SK-N-SH treated with all-trans-retinoic acid at 6 μM for 48 hours (cell line): ENCODE data around the gene UBASH3A.

Source experiments
- ATAC-seq: fragments of 200-7000 bp; cut with Tn5 transposase; 3 replicates; pipeline ENCODE4 v1.9.1; 2020; ENCODE audit warnings: mild to moderate bottlenecking, moderate library complexity
- ARNTL ChIP-seq: fragments of 450-650 bp; formaldehyde crosslinking; IDR thresholded peaks from 2 replicates; pipeline ENCODE4 v1.5.0; 2020; ENCODE audit warnings: low read depth, mild to moderate bottlenecking, moderate library complexity, borderline replicate concordance
- BACH2 ChIP-seq: fragments of 250-450 bp; sonication (Bioruptor Pico); IDR thresholded peaks from 2 replicates; pipeline ENCODE4 v1.9.0; 2021; ENCODE audit warnings: mild to moderate bottlenecking, borderline replicate concordance
- CREB5 ChIP-seq: fragments of 250-450 bp; sonication (Bioruptor Pico); IDR thresholded peaks from 2 replicates; pipeline ENCODE4 v1.5.1; 2020; ENCODE audit warnings: low read depth, mild to moderate bottlenecking, moderate library complexity
- CSDC2 ChIP-seq: fragments of 250-450 bp; sonication (Bioruptor Pico); IDR thresholded peaks from 2 replicates; pipeline ENCODE4 v1.5.0; 2020; ENCODE audit warnings: mild to moderate bottlenecking, moderate library complexity
- CSRNP3 ChIP-seq: fragments of 250-450 bp; sonication (Bioruptor Pico); IDR thresholded peaks from 2 replicates; pipeline ENCODE4 v1.5.1; 2021; ENCODE audit warnings: mild to moderate bottlenecking, moderate library complexity
- ESRRG ChIP-seq: fragments of 250-450 bp; sonication (Bioruptor Pico); IDR thresholded peaks from 2 replicates; pipeline ENCODE4 v1.6.1; 2021; ENCODE audit warnings: mild to moderate bottlenecking
- GLIS3 ChIP-seq: fragments of 250-450 bp; sonication (Bioruptor Pico); IDR thresholded peaks from 2 replicates; pipeline ENCODE4 v1.5.0; 2020; ENCODE audit warnings: mild to moderate bottlenecking, moderate library complexity
- ISL1 ChIP-seq: fragments of 250-450 bp; sonication (Bioruptor Pico); IDR thresholded peaks from 2 replicates; pipeline ENCODE4 v2.1.2; 2022; ENCODE audit warnings: mild to moderate bottlenecking, moderate library complexity
- PATZ1 ChIP-seq: fragments of 250-450 bp; sonication (Bioruptor Pico); IDR thresholded peaks from 2 replicates; pipeline ENCODE4 v1.8.0; 2020; ENCODE audit warnings: mild to moderate bottlenecking, moderate library complexity, borderline replicate concordance
- POU6F1 ChIP-seq: fragments of 250-450 bp; sonication (Bioruptor Pico); IDR thresholded peaks from 2 replicates; pipeline ENCODE4 v1.8.0; 2021; ENCODE audit warnings: low read depth, mild to moderate bottlenecking, moderate library complexity, borderline replicate concordance
- RARB ChIP-seq: fragments of 250-450 bp; sonication (Bioruptor Pico); IDR thresholded peaks from 2 replicates; pipeline ENCODE4 v1.8.0; 2021; ENCODE audit warnings: mild to moderate bottlenecking, moderate library complexity
- SNAI2 ChIP-seq: fragments of 250-450 bp; sonication (Bioruptor Pico); IDR thresholded peaks from 2 replicates; pipeline ENCODE4 v1.5.0; 2020; ENCODE audit warnings: mild to moderate bottlenecking, moderate library complexity
- TCF4 ChIP-seq: fragments of 250-450 bp; sonication (Bioruptor Pico); IDR thresholded peaks from 2 replicates; pipeline ENCODE4 v1.8.0; 2021; ENCODE audit warnings: mild to moderate bottlenecking, moderate library complexity, borderline replicate concordance
- TOX ChIP-seq: fragments of 250-450 bp; sonication (Bioruptor Pico); IDR thresholded peaks from 2 replicates; pipeline ENCODE4 v1.8.0; 2021; ENCODE audit warnings: mild to moderate bottlenecking, moderate library complexity, borderline replicate concordance
- TSHZ2 ChIP-seq: fragments of 250-450 bp; sonication (Bioruptor Pico); IDR thresholded peaks from 2 replicates; pipeline ENCODE4 v1.5.0; 2020; ENCODE audit warnings: mild to moderate bottlenecking, moderate library complexity
- ZC3H10 ChIP-seq: fragments of 250-450 bp; sonication (Bioruptor Pico); IDR thresholded peaks from 2 replicates; pipeline ENCODE4 v1.5.1; 2021; ENCODE audit warnings: mild to moderate bottlenecking, moderate library complexity
- ZFP3 ChIP-seq: fragments of 250-450 bp; sonication (Bioruptor Pico); IDR thresholded peaks from 2 replicates; pipeline ENCODE4 v1.5.0; 2020; ENCODE audit warnings: mild to moderate bottlenecking, moderate library complexity
- ZFP30 ChIP-seq: fragments of 450-650 bp; formaldehyde crosslinking; IDR thresholded peaks from 2 replicates; pipeline ENCODE4 v1.5.0; 2022; ENCODE audit warnings: mild to moderate bottlenecking, moderate library complexity
- ZNF565 ChIP-seq: fragments of 450-650 bp; formaldehyde crosslinking; conservative IDR thresholded peaks from 2 replicates; pipeline ENCODE4 v1.5.0; 2020; ENCODE audit warnings: low read depth, mild to moderate bottlenecking, moderate library complexity
- ZNF70 ChIP-seq: fragments of 450-650 bp; formaldehyde crosslinking; IDR thresholded peaks from 2 replicates; pipeline ENCODE4 v1.5.0; 2020; ENCODE audit warnings: mild to moderate bottlenecking, moderate library complexity
- ZNF8 ChIP-seq: fragments of 450-650 bp; formaldehyde crosslinking; IDR thresholded peaks from 2 replicates; pipeline ENCODE4 v1.5.0; 2020; ENCODE audit warnings: mild to moderate bottlenecking, moderate library complexity

Gene UBASH3A

GRCh38 chr21:42395302-42395701, 8.4 kb upstream of the UBASH3A start:
- TF ChIP-seq GLIS3 (CRISPR knock-in tag) (no peak), RARB (no peak), ZNF70 (no peak), ZFP3 (CRISPR knock-in tag) (no peak), ZFP30 (CRISPR knock-in tag) (no peak), TSHZ2 (no peak), CSDC2 (no peak), PATZ1 (CRISPR knock-in tag) (no peak), SNAI2 (CRISPR knock-in tag) (no peak), ZNF8 (no peak), POU6F1 (no peak), ZC3H10 (no peak), TCF4 (no peak), ISL1 (CRISPR knock-in tag) (no peak)
- no peak for ATAC-seq

- TF ChIP-seq TSHZ2 (no peak), SNAI2 (CRISPR knock-in tag) (no peak), ZC3H10 (no peak), ISL1 (CRISPR knock-in tag) (no peak), POU6F1 (no peak), ZNF565 (CRISPR knock-in tag) (no peak), TOX (CRISPR knock-in tag) (no peak), CSDC2 (no peak), PATZ1 (CRISPR knock-in tag) (no peak), BACH2 (no peak), CREB5 (no peak), ZNF8 (no peak), ZFP30 (CRISPR knock-in tag) (no peak), CSRNP3 (no peak), RARB (no peak), ARNTL (CRISPR knock-in tag) (no peak), GLIS3 (CRISPR knock-in tag) (no peak), ESRRG (CRISPR knock-in tag) (no peak)
- TF ChIP-seq, all 23 proteins: peak for 0
- no peak for ATAC-seq
Measured at GRCh38 chr21:42395905-42396651, 7.6 kb upstream of the UBASH3A start, which contains the start of gene TMPRSS3. Gene TMPRSS3 (minus strand): TSS chr21:42396052. CDS start chr21:42395417, 635 bp downstream.
